ENCODE data around the gene CYP4F12.

CYP4F12 gene

GRCh38 chr19:15652559-15653278 lies 20.2 kb upstream of the CYP4F12 start:
- H4K5ac ChIP-seq (ENCODE audit: low read length), result no peak overlapping the region
- no peak overlapping the region for H2AK5ac ChIP-seq (ENCODE audit: low read length)
- no peaks in the 10 kb centered on the region for H3K36me3 ChIP-seq (ENCODE audit: control insufficient read depth, insufficient read depth, low read length)
- H3K18ac ChIP-seq (ENCODE audit: low read length), result no peak overlapping the region
- whole genome bisulfite sequencing (ENCODE audit: extremely low coverage, insufficient coverage, low lambda C conversion rate), result no CpG with 5 or more reads among the region's 8 CpGs
- no peak overlapping the region for H2BK15ac ChIP-seq (replicated peaks; ENCODE audit: low read depth)
- H3K4me2 ChIP-seq (ENCODE audit: low read length), result no peak overlapping the region
- H3K79me1 ChIP-seq (ENCODE audit: low read length), result no peaks in the 10 kb centered on the region
- no peaks in the 10 kb centered on the region for H3K4me1 ChIP-seq (ENCODE audit: control insufficient read depth, low read depth, low read length)
- no peak for DNase-seq
- H3K23ac ChIP-seq (ENCODE audit: low read length), result no peak overlapping the region
- H2BK120ac ChIP-seq (ENCODE audit: low read depth, low read length), result no peak overlapping the region
- no peaks in the 10 kb centered on the region for H3K27me3 ChIP-seq (ENCODE audit: insufficient read depth, low read length, poor library complexity)
- no peak overlapping the region for H4K8ac ChIP-seq (ENCODE audit: low read depth, low read length)
- H2BK5ac ChIP-seq (ENCODE audit: low read length), result no peak overlapping the region
- H3K56ac ChIP-seq (ENCODE audit: low read length), result no peak overlapping the region
- H3K79me2 ChIP-seq (ENCODE audit: control insufficient read depth, insufficient read depth, low read length), result no peaks in the 10 kb centered on the region
- no peak overlapping the region for H3K4me3 ChIP-seq (ENCODE audit: low read length)
- no peak overlapping the region for H3K27ac ChIP-seq (ENCODE audit: low read depth, low read length)
- H3K9ac ChIP-seq (ENCODE audit: low read length), result no peak overlapping the region
- no peak overlapping the region for H3K4ac ChIP-seq (ENCODE audit: low read depth, low read length)

- Histone ChIP-seq H3K27me3 (ENCODE audit: insufficient read depth, low read length, poor library complexity) (no peaks in the 10 kb centered on the region), H2AK5ac (ENCODE audit: low read length) (no peak overlapping the region), H2BK5ac (ENCODE audit: low read length) (no peak overlapping the region), H3K79me1 (ENCODE audit: low read length) (no peaks in the 10 kb centered on the region), H3K4me2 (ENCODE audit: low read length) (no peak overlapping the region), H3K27ac (ENCODE audit: low read depth, low read length) (no peak overlapping the region), H3K4ac (ENCODE audit: low read depth, low read length) (no peak overlapping the region), H3K4me1 (ENCODE audit: control insufficient read depth, low read depth, low read length) (no peaks in the 10 kb centered on the region), H2BK15ac (replicated peaks; ENCODE audit: low read depth) (no peak overlapping the region), H3K23ac (ENCODE audit: low read length) (no peak overlapping the region), H3K9ac (ENCODE audit: low read length) (no peak overlapping the region), H3K36me3 (ENCODE audit: control insufficient read depth, insufficient read depth, low read length) (no peaks in the 10 kb centered on the region), H4K8ac (ENCODE audit: low read depth, low read length) (no peak overlapping the region), H3K18ac (ENCODE audit: low read length) (no peak overlapping the region), H3K79me2 (ENCODE audit: control insufficient read depth, insufficient read depth, low read length) (no peaks in the 10 kb centered on the region), H3K56ac (ENCODE audit: low read length) (no peak overlapping the region), H2BK120ac (ENCODE audit: low read depth, low read length) (no peak overlapping the region), H3K4me3 (ENCODE audit: low read length) (no peak overlapping the region), H4K5ac (ENCODE audit: low read length) (no peak overlapping the region)
- DNase-seq, result no peak
Measured at GRCh38 chr19:15656467-15656866, 16.4 kb upstream of the CYP4F12 start.

GRCh38 chr19:15663247-15663646 lies 9.6 kb upstream of the CYP4F12 start:
- no peak overlapping the region for H2AK5ac ChIP-seq (ENCODE audit: low read length)
- H3K79me1 ChIP-seq (ENCODE audit: low read length), result no peaks in the 10 kb centered on the region
- no peak overlapping the region for H3K4ac ChIP-seq (ENCODE audit: low read depth, low read length)
- no peak overlapping the region for H2BK15ac ChIP-seq (replicated peaks; ENCODE audit: low read depth)
- H3K56ac ChIP-seq (ENCODE audit: low read length), result no peak overlapping the region
- no peak overlapping the region for H3K9ac ChIP-seq (ENCODE audit: low read length)
- H3K4me2 ChIP-seq (ENCODE audit: low read length), result no peak overlapping the region
- no peak overlapping the region for H4K5ac ChIP-seq (ENCODE audit: low read length)
- no peak for DNase-seq
- H3K4me3 ChIP-seq (ENCODE audit: low read length), result no peak overlapping the region
- H3K23ac ChIP-seq (ENCODE audit: low read length), result no peak overlapping the region
- H4K8ac ChIP-seq (ENCODE audit: low read depth, low read length), result no peak overlapping the region
- H2BK120ac ChIP-seq (ENCODE audit: low read depth, low read length), result no peak overlapping the region
- no peaks in the 10 kb centered on the region for H3K27me3 ChIP-seq (ENCODE audit: insufficient read depth, low read length, poor library complexity)
- H2BK5ac ChIP-seq (ENCODE audit: low read length), result no peak overlapping the region
- no peak overlapping the region for H3K18ac ChIP-seq (ENCODE audit: low read length)
- H3K79me2 ChIP-seq (ENCODE audit: control insufficient read depth, insufficient read depth, low read length), result no peaks in the 10 kb centered on the region
- H3K36me3 ChIP-seq (ENCODE audit: control insufficient read depth, insufficient read depth, low read length), result no peaks in the 10 kb centered on the region
- WGBS (ENCODE audit: extremely low coverage, insufficient coverage, low lambda C conversion rate), result no CpG with 5 or more reads among the region's 4 CpGs
- no peaks in the 10 kb centered on the region for H3K4me1 ChIP-seq (ENCODE audit: control insufficient read depth, low read depth, low read length)
- no peak overlapping the region for H3K27ac ChIP-seq (ENCODE audit: low read depth, low read length)

- Histone ChIP-seq H3K79me1 (ENCODE audit: low read length) (no peaks in the 10 kb centered on the region), H3K23ac (ENCODE audit: low read length) (no peak overlapping the region), H3K4me1 (ENCODE audit: control insufficient read depth, low read depth, low read length) (no peaks in the 10 kb centered on the region), H3K27me3 (ENCODE audit: insufficient read depth, low read length, poor library complexity) (no peaks in the 10 kb centered on the region), H4K8ac (ENCODE audit: low read depth, low read length) (no peak overlapping the region), H2AK5ac (ENCODE audit: low read length) (no peak overlapping the region), H3K9ac (ENCODE audit: low read length) (no peak overlapping the region), H3K4me3 (ENCODE audit: low read length) (no peak overlapping the region), H2BK120ac (ENCODE audit: low read depth, low read length) (no peak overlapping the region), H3K56ac (ENCODE audit: low read length) (no peak overlapping the region), H3K18ac (ENCODE audit: low read length) (no peak overlapping the region), H3K79me2 (ENCODE audit: control insufficient read depth, insufficient read depth, low read length) (no peaks in the 10 kb centered on the region), H3K27ac (ENCODE audit: low read depth, low read length) (no peak overlapping the region), H4K5ac (ENCODE audit: low read length) (no peak overlapping the region), H2BK15ac (replicated peaks; ENCODE audit: low read depth) (no peak overlapping the region), H3K36me3 (ENCODE audit: control insufficient read depth, insufficient read depth, low read length) (no peaks in the 10 kb centered on the region), H3K4me2 (ENCODE audit: low read length) (no peak overlapping the region), H2BK5ac (ENCODE audit: low read length) (no peak overlapping the region), H3K4ac (ENCODE audit: low read depth, low read length) (no peak overlapping the region)
- no CpG with 5 or more reads among the region's 1 CpG for WGBS (ENCODE audit: extremely low coverage, insufficient coverage, low lambda C conversion rate)
- DNase-seq, result no peak
Measured at GRCh38 chr19:15666186-15666585, 6.7 kb upstream of the CYP4F12 start.

- Histone ChIP-seq H2AK5ac (ENCODE audit: low read length) (no peak overlapping the region), H4K8ac (ENCODE audit: low read depth, low read length) (no peak overlapping the region), H2BK5ac (ENCODE audit: low read length) (no peak overlapping the region), H3K79me1 (ENCODE audit: low read length) (no peaks in the 10 kb centered on the region), H3K56ac (ENCODE audit: low read length) (no peak overlapping the region), H3K23ac (ENCODE audit: low read length) (no peak overlapping the region), H3K79me2 (ENCODE audit: control insufficient read depth, insufficient read depth, low read length) (no peaks in the 10 kb centered on the region), H3K36me3 (ENCODE audit: control insufficient read depth, insufficient read depth, low read length) (no peaks in the 10 kb centered on the region), H3K4me3 (ENCODE audit: low read length) (no peak overlapping the region), H4K5ac (ENCODE audit: low read length) (no peak overlapping the region), H3K4ac (ENCODE audit: low read depth, low read length) (no peak overlapping the region), H3K4me1 (ENCODE audit: control insufficient read depth, low read depth, low read length) (no peaks in the 10 kb centered on the region), H3K27ac (ENCODE audit: low read depth, low read length) (no peak overlapping the region), H3K9ac (ENCODE audit: low read length) (no peak overlapping the region), H3K4me2 (ENCODE audit: low read length) (no peak overlapping the region), H3K27me3 (ENCODE audit: insufficient read depth, low read length, poor library complexity) (no peaks in the 10 kb centered on the region), H3K18ac (ENCODE audit: low read length) (no peak overlapping the region), H2BK15ac (replicated peaks; ENCODE audit: low read depth) (no peak overlapping the region), H2BK120ac (ENCODE audit: low read depth, low read length) (no peak overlapping the region)
- no peak for DNase-seq
- no CpG with 5 or more reads among the region's 4 CpGs for WGBS (ENCODE audit: extremely low coverage, insufficient coverage, low lambda C conversion rate)
Measured at GRCh38 chr19:15666883-15667282, 6.0 kb upstream of the CYP4F12 start.

GRCh38 chr19:15669440-15669839 lies 3.4 kb upstream of the CYP4F12 start:
- H3K27ac ChIP-seq (ENCODE audit: low read depth, low read length), result no peak overlapping the region
- H3K18ac ChIP-seq (ENCODE audit: low read length), result no peak overlapping the region
- H2BK5ac ChIP-seq (ENCODE audit: low read length), result no peak overlapping the region
- no peak overlapping the region for H3K4me3 ChIP-seq (ENCODE audit: low read length)
- H3K56ac ChIP-seq (ENCODE audit: low read length), result no peak overlapping the region
- no peak for DNase-seq
- no peaks in the 10 kb centered on the region for H3K79me2 ChIP-seq (ENCODE audit: control insufficient read depth, insufficient read depth, low read length)
- no peaks in the 10 kb centered on the region for H3K36me3 ChIP-seq (ENCODE audit: control insufficient read depth, insufficient read depth, low read length)
- no peak overlapping the region for H3K9ac ChIP-seq (ENCODE audit: low read length)
- no peak overlapping the region for H2BK15ac ChIP-seq (replicated peaks; ENCODE audit: low read depth)
- H4K5ac ChIP-seq (ENCODE audit: low read length), result no peak overlapping the region
- H3K4me2 ChIP-seq (ENCODE audit: low read length), result no peak overlapping the region
- H4K8ac ChIP-seq (ENCODE audit: low read depth, low read length), result no peak overlapping the region
- no peaks in the 10 kb centered on the region for H3K27me3 ChIP-seq (ENCODE audit: insufficient read depth, low read length, poor library complexity)
- no peaks in the 10 kb centered on the region for H3K4me1 ChIP-seq (ENCODE audit: control insufficient read depth, low read depth, low read length)
- no peak overlapping the region for H3K23ac ChIP-seq (ENCODE audit: low read length)
- H2BK120ac ChIP-seq (ENCODE audit: low read depth, low read length), result no peak overlapping the region
- H3K79me1 ChIP-seq (ENCODE audit: low read length), result no peaks in the 10 kb centered on the region
- WGBS (ENCODE audit: extremely low coverage, insufficient coverage, low lambda C conversion rate), result no CpG with 5 or more reads among the region's 3 CpGs
- H2AK5ac ChIP-seq (ENCODE audit: low read length), result no peak overlapping the region
- H3K4ac ChIP-seq (ENCODE audit: low read depth, low read length), result no peak overlapping the region

Measured in mesendoderm (in vitro differentiated cells).